A673 (cell line): Measurements from ENCODE around the gene HRNR.

Experiments
- CTCF ChIP-seq: fragments of 300-800, 200-600 bp; sonication (generic); conservative IDR thresholded peaks from 2 replicates; pipeline ENCODE4 v1.5.1; 2017; ENCODE audit warnings: low read depth, mild to moderate bottlenecking, antibody characterized with exemption, low read length, moderate library complexity, mixed read lengths
- EZH2 ChIP-seq: fragments of 200-600 bp; sonication (generic); IDR thresholded peaks from 2 replicates; pipeline ENCODE4 v1.6.1; 2017; ENCODE audit warnings: borderline replicate concordance, low read depth, mild to moderate bottlenecking, mixed read lengths, antibody characterized with exemption, low read length; ENCODE audit not compliant: poor library complexity, severe bottlenecking

GRCh38 chr1:152164517-152165136, 59.4 kb downstream of the HRNR start:
- TF ChIP-seq CTCF, result no peak
- no peak for TF ChIP-seq EZH2
